C4-2B (cell line): ENCODE measurements around the gene ERC2.

ENCODE experiments used
- ZFX ChIP-seq: fragments of 450-650 bp; IDR thresholded peaks from 2 replicates; pipeline ENCODE4 v1.6.1; 2017
- TF ChIP-seq, protein P1 (sequence below): fragments of 450-650 bp; conservative IDR thresholded peaks from 2 replicates; pipeline ENCODE4 v1.5.1; 2017; ENCODE audit warnings: mild to moderate bottlenecking

DNA sequence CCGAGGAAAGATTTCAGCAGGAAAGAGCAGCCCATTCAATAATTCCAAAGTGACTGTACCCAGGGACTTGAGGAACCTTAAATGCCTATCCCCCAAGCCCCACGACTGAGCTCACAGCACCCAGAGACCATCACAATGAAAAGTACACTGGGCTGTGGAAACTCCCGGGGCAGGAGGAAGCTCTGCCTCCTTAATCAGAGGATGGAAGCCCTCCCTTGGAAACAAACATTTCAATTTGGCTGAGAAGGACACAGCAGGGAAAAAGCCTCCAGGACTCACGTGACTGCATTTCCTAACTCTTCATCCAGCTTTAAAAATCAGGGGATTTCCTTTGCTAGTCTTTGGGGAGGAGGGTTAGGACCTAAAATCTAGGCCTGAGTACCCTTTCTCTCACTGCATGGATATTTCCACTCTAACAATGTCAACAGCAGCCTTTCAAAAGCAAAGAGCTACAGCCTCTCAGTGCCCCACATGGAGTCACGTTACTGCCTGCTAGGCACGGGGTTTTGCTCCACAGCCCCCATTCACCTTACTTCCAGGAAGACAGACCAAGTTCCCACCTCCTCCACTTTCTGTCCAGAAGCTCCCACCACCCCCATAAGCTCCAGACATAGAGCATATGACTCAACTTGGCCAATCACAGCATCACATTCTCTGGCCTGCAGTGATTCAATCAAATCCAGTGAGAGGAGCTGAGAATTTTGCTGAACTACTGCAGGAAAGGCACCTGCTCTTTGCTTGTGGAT, 912.2 kb downstream of the ERC2 start:
- TF ChIP-seq, protein P1, sequence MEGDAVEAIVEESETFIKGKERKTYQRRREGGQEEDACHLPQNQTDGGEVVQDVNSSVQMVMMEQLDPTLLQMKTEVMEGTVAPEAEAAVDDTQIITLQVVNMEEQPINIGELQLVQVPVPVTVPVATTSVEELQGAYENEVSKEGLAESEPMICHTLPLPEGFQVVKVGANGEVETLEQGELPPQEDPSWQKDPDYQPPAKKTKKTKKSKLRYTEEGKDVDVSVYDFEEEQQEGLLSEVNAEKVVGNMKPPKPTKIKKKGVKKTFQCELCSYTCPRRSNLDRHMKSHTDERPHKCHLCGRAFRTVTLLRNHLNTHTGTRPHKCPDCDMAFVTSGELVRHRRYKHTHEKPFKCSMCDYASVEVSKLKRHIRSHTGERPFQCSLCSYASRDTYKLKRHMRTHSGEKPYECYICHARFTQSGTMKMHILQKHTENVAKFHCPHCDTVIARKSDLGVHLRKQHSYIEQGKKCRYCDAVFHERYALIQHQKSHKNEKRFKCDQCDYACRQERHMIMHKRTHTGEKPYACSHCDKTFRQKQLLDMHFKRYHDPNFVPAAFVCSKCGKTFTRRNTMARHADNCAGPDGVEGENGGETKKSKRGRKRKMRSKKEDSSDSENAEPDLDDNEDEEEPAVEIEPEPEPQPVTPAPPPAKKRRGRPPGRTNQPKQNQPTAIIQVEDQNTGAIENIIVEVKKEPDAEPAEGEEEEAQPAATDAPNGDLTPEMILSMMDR = no peak
- no peak for TF ChIP-seq ZFX
